Mesenchymal stem cell (in vitro differentiated cells and primary cell): ENCODE measurements around the gene KIF6.
"Not testable (repeated sequence)": the region's sequence is repeated elsewhere in the genome, so short reads cannot be mapped to it uniquely, and the experiment has no call there.

Source experiments
- DNase-seq: peaks from one replicate; pipeline ENCODE4 v3.0.0-alpha.2; 2013
- H2AFZ ChIP-seq: one replicate; pipeline ENCODE4 v1.6.1; 2013; ENCODE audit warnings: low read depth, mild to moderate bottlenecking, control low read depth, inconsistent platforms, low read length, moderate library complexity
- H2AK5ac ChIP-seq: 2 replicates; pipeline ENCODE4 v1.6.1; 2013; ENCODE audit warnings: low read length, moderate library complexity, mild to moderate bottlenecking, inconsistent platforms; ENCODE audit not compliant: severe bottlenecking
- H2BK120ac ChIP-seq: one replicate; pipeline ENCODE4 v1.6.1; 2013; ENCODE audit warnings: low read depth, mild to moderate bottlenecking, inconsistent platforms, low read length, moderate library complexity
- H2BK12ac ChIP-seq, 2 experiments: one replicate each; pipeline ENCODE4 v1.6.1; 2013; ENCODE audit warnings: inconsistent platforms in 2 of 2, low read length in 2 of 2, mild to moderate bottlenecking in 2 of 2, moderate library complexity in 2 of 2, control low read depth in 1 of 2
- H2BK15ac ChIP-seq: one replicate; pipeline ENCODE4 v1.6.1; 2013; ENCODE audit warnings: mild to moderate bottlenecking, low read depth, inconsistent platforms; ENCODE audit not compliant: poor library complexity, severe bottlenecking
- H2BK5ac ChIP-seq: 2 replicates; pipeline ENCODE4 v1.6.1; 2013; ENCODE audit warnings: low read depth, mild to moderate bottlenecking, low read length, control low read depth, inconsistent platforms; ENCODE audit not compliant: poor library complexity, severe bottlenecking
- H3K14ac ChIP-seq, 2 experiments: one replicate each; pipeline ENCODE4 v1.6.1; 2013; ENCODE audit warnings: inconsistent platforms in 2 of 2, low read length in 2 of 2, control low read depth in 1 of 2, mild to moderate bottlenecking in 1 of 2, moderate library complexity in 1 of 2
- H3K18ac ChIP-seq, 2 experiments: one replicate each; pipeline ENCODE4 v1.6.1; 2013; ENCODE audit warnings: inconsistent platforms in 2 of 2, low read length in 2 of 2, control low read depth in 1 of 2, low read depth in 1 of 2, mild to moderate bottlenecking in 1 of 2
- H3K23ac ChIP-seq, 2 experiments: one replicate each; pipeline ENCODE4 v1.6.1; 2013; ENCODE audit warnings: inconsistent platforms in 2 of 2, low read length in 2 of 2, mild to moderate bottlenecking in 2 of 2, moderate library complexity in 2 of 2, control low read depth in 1 of 2
- H3K27ac ChIP-seq: 2 replicates; pipeline ENCODE4 v1.5.1; 2013; ENCODE audit warnings: mild to moderate bottlenecking, moderate library complexity, low read length, control low read depth, inconsistent platforms; ENCODE audit not compliant: poor library complexity, severe bottlenecking
- H3K27me3 ChIP-seq, 2 experiments: 2 replicates each; pipeline versions ENCODE4 v1.6.1 to v1.7.0; 2013; ENCODE audit warnings: low read length in 2 of 2, mild to moderate bottlenecking in 2 of 2, moderate library complexity in 2 of 2, control low read depth in 1 of 2, inconsistent platforms in 1 of 2; ENCODE audit not compliant: control insufficient read depth in 1 of 2, insufficient read depth in 1 of 2
- H3K36me3 ChIP-seq, 2 experiments: 2 replicates each; pipeline versions ENCODE4 v1.6.1 to v1.7.0; 2013; ENCODE audit warnings: low read length in 2 of 2, control low read depth in 1 of 2, inconsistent platforms in 1 of 2, low read depth in 1 of 2, mild to moderate bottlenecking in 1 of 2; ENCODE audit not compliant: insufficient read depth in 2 of 2, control insufficient read depth in 1 of 2
- H3K4ac ChIP-seq, 2 experiments: one replicate each; pipeline ENCODE4 v1.6.1; 2013; ENCODE audit warnings: inconsistent platforms in 2 of 2, low read length in 2 of 2, mild to moderate bottlenecking in 2 of 2, moderate library complexity in 2 of 2, control low read depth in 1 of 2, low read depth in 1 of 2
- H3K4me1 ChIP-seq: 2 replicates; pipeline ENCODE4 v1.6.1; 2013; ENCODE audit warnings: low read depth, low read length, control low read depth; ENCODE audit not compliant: control insufficient read depth, insufficient read depth
- H3K4me2 ChIP-seq: 2 replicates; pipeline ENCODE4 v1.6.1; 2013; ENCODE audit warnings: low read length, mild to moderate bottlenecking, inconsistent platforms; ENCODE audit not compliant: poor library complexity, severe bottlenecking
- H3K4me3 ChIP-seq, 2 experiments: 2 replicates each; pipeline versions ENCODE4 v1.5.1 to v1.7.0; 2013; ENCODE audit warnings: low read length in 2 of 2, mild to moderate bottlenecking in 2 of 2, control low read depth in 1 of 2, low read depth in 1 of 2; ENCODE audit not compliant: insufficient read depth in 1 of 2
- H3K79me1 ChIP-seq: replicated peaks from 2 replicates; pipeline ENCODE4 v1.6.1; 2013; ENCODE audit warnings: mild to moderate bottlenecking, control low read depth, low read length, inconsistent platforms; ENCODE audit not compliant: poor library complexity, severe bottlenecking
- H3K9ac ChIP-seq: 2 replicates; pipeline ENCODE4 v1.7.0; 2013; ENCODE audit warnings: mild to moderate bottlenecking, low read length, moderate library complexity
- H3K9me3 ChIP-seq: 2 replicates; pipeline ENCODE4 v1.7.0; 2013; ENCODE audit warnings: mild to moderate bottlenecking, low read length; ENCODE audit not compliant: control insufficient read depth
- H4K8ac ChIP-seq: one replicate; pipeline ENCODE4 v1.6.1; 2013; ENCODE audit warnings: inconsistent platforms, mild to moderate bottlenecking, low read length, moderate library complexity
- H4K91ac ChIP-seq: one replicate; pipeline ENCODE4 v1.6.1; 2013; ENCODE audit warnings: mild to moderate bottlenecking, low read length, inconsistent platforms
- WGBS: methylation state at CpG from one replicate; pipeline ENCODE4 v1.1.7; 2013; ENCODE audit warnings: mixed read lengths; 5-methylcytosine and 5-hydroxymethylcytosine counted together

Gene KIF6

GRCh38 chr6:39490108-39490507 is 235.1 kb downstream of the KIF6 start:
- WGBS, result 81% methylated on average over 3 of the region's 3 CpGs
- Histone ChIP-seq H3K9ac (no peak overlapping the region), H3K23ac (no peak overlapping the region), H3K27me3 (no peaks in the 10 kb centered on the region), H3K9me3 (no peaks in the 10 kb centered on the region), H3K79me1 (no peaks in the 10 kb centered on the region), H3K18ac (no peak overlapping the region), H3K14ac (no peak overlapping the region), H2BK12ac (peak overlapping the region in 1 of 2 experiments; percentile 9), H2BK5ac (no peak overlapping the region), H4K91ac (no peak overlapping the region), H2BK120ac (no peak overlapping the region), H3K4me2 (no peak overlapping the region), H3K36me3 (no peaks in the 10 kb centered on the region), H4K8ac (no peak overlapping the region), H2AFZ (no peak overlapping the region), H2BK15ac (no peak overlapping the region), H2AK5ac (no peak overlapping the region), H3K4me3 (no peak overlapping the region), H3K4ac (no peak overlapping the region), H3K4me1 (peaks cover 1% of the 10 kb centered on the region), H3K27ac (no peak overlapping the region)
- no peak for DNase-seq

- WGBS, result no CpG with 5 or more reads among the region's 1 CpG
- Histone ChIP-seq H2BK5ac (no peak overlapping the region), H4K8ac (no peak overlapping the region)
Observed at GRCh38 chr6:39488255-39488879, 236.8 kb downstream of the KIF6 start.

GRCh38 chr6:39484276-39484675 is 240.9 kb downstream of the KIF6 start:
- 79% methylated on average over 2 of the region's 3 CpGs for WGBS
- Histone ChIP-seq H3K4ac (no peak overlapping the region), H3K23ac (no peak overlapping the region), H3K18ac (no peak overlapping the region), H3K27me3 (no peaks in the 10 kb centered on the region), H3K36me3 (no peaks in the 10 kb centered on the region), H3K4me3 (no peak overlapping the region), H2AFZ (no peak overlapping the region), H4K91ac (no peak overlapping the region), H2BK12ac (no peak overlapping the region), H2BK120ac (no peak overlapping the region), H2BK15ac (no peak overlapping the region), H3K4me2 (no peak overlapping the region), H3K9me3 (no peaks in the 10 kb centered on the region), H3K4me1 (no peaks in the 10 kb centered on the region), H3K14ac (no peak overlapping the region), H3K27ac (no peak overlapping the region), H2BK5ac (no peak overlapping the region), H2AK5ac (no peak overlapping the region), H3K9ac (no peak overlapping the region), H4K8ac (no peak overlapping the region), H3K79me1 (no peaks in the 10 kb centered on the region)
- no peak for DNase-seq

More at GRCh38 chr6:39488255-39488879, 236.8 kb downstream of the KIF6 start:
- H2BK120ac ChIP-seq, result no peak overlapping the region
- H3K18ac ChIP-seq, result no peak overlapping the region
- H3K27ac ChIP-seq, result no peak overlapping the region
- H3K27me3 ChIP-seq, result no peaks in the 10 kb centered on the region
- no peak overlapping the region for H2BK15ac ChIP-seq
- H2AK5ac ChIP-seq, result no peak overlapping the region
- H2BK12ac ChIP-seq, result no peak overlapping the region
- no peak overlapping the region for H2AFZ ChIP-seq
- no peak overlapping the region for H3K4me2 ChIP-seq
- H3K79me1 ChIP-seq, result no peaks in the 10 kb centered on the region
- no peak overlapping the region for H3K4me3 ChIP-seq
- H3K9ac ChIP-seq, result no peak overlapping the region
- H3K9me3 ChIP-seq, result no peaks in the 10 kb centered on the region
- H4K91ac ChIP-seq, result no peak overlapping the region
- no peak overlapping the region for H3K23ac ChIP-seq
- H3K4me1 ChIP-seq, result no peaks in the 10 kb centered on the region
- no peak for DNase-seq
- H3K14ac ChIP-seq, result no peak overlapping the region
- H3K36me3 ChIP-seq, result no peaks in the 10 kb centered on the region
- no peak overlapping the region for H3K4ac ChIP-seq

- WGBS, result 100% methylated on average over 1 of the region's 1 CpG
- H2AK5ac ChIP-seq, H2BK5ac ChIP-seq, H3K9ac ChIP-seq, H3K36me3 ChIP-seq, H2BK120ac ChIP-seq, H4K8ac ChIP-seq, H3K14ac ChIP-seq, H2BK15ac ChIP-seq, H2AFZ ChIP-seq, H3K27ac ChIP-seq, H3K9me3 ChIP-seq, H4K91ac ChIP-seq, H3K27me3 ChIP-seq, H3K4ac ChIP-seq, H3K4me2 ChIP-seq, H2BK12ac ChIP-seq, DNase-seq, H3K23ac ChIP-seq, H3K4me1 ChIP-seq, H3K4me3 ChIP-seq, H3K18ac ChIP-seq, H3K79me1 ChIP-seq: not testable (repeated sequence)
Observed at GRCh38 chr6:39479819-39480218, 245.4 kb downstream of the KIF6 start.
